Stomach (tissue), 9 donors: ENCODE data around the gene SORCS2. TPM values are rescaled to one million over a fixed set of nuclear protein-coding genes. Genes with fewer than 3 reads are reported as not detected.

Experiments
- DNase-seq, 2 donors: peaks; one replicate each; pipeline versions ENCODE4 v3.0.0 to v3.0.0-alpha.2; 2013 to 2019
- H3K27ac ChIP-seq, 5 donors: fragments of 200-600 bp in 4 of 5; sonication (generic) in 4 of 5; one replicate each; pipeline ENCODE4 v1.5.1; 2013 to 2019; ENCODE audit warnings: mild to moderate bottlenecking in 1 of 5, moderate library complexity in 1 of 5
- H3K27me3 ChIP-seq, 3 donors: fragments of 200-600 bp; sonication (generic); one replicate each; pipeline ENCODE4 v1.5.1; 2017 to 2019; ENCODE audit warnings: mixed run types in 1 of 3
- H3K36me3 ChIP-seq, 4 donors: fragments of 200-600 bp; sonication (generic); 1 replicate in 3 of 4; 2 replicates in 1 of 4; pipeline ENCODE4 v1.5.1; 2016 to 2019
- H3K4me1 ChIP-seq, 4 donors: fragments of 200-600 bp; sonication (generic); one replicate each; pipeline ENCODE4 v1.5.1; 2016 to 2019
- H3K4me3 ChIP-seq, 4 donors: fragments of 200-600 bp; sonication (generic) in 3 of 4; one replicate each; pipeline ENCODE4 v1.5.1; 2016 to 2019; ENCODE audit warnings: mild to moderate bottlenecking in 1 of 4
- H3K9me3 ChIP-seq, 4 donors: fragments of 200-600 bp; sonication (generic); one replicate each; pipeline ENCODE4 v1.5.1; 2016 to 2019
- EP300 ChIP-seq: sonication (generic); formaldehyde crosslinking; IDR thresholded peaks from one replicate; pipeline ENCODE4 v1.6.1; 2017; ENCODE audit warnings: antibody characterized with exemption
- POLR2A ChIP-seq, 4 donors: fragments of 450-650 bp; IDR thresholded peaks; one replicate each; pipeline ENCODE4 v1.6.1; 2016; ENCODE audit warnings: antibody characterized with exemption in 4 of 4, control low read depth in 2 of 4, mild to moderate bottlenecking in 1 of 4, moderate library complexity in 1 of 4
- POLR2AphosphoS5 ChIP-seq, 3 donors: sonication (generic); formaldehyde crosslinking; IDR thresholded peaks; one replicate each; pipeline ENCODE4 v1.6.1; 2016; ENCODE audit warnings: antibody characterized with exemption in 3 of 3
- WGBS, 5 donors: extraction: QIAGEN DNeasy Blood & Tissue Kit in 3 of 5; methylation state at CpG; one replicate each; pipeline versions ENCODE4 v1.1.5 to v1.1.7; 2013 to 2018; 5-methylcytosine and 5-hydroxymethylcytosine counted together
- intact Hi-C: fragments of 100-400 bp; cut with DNase I; formaldehyde crosslinking; loops from one replicate; pipeline ENCODE4 v1.15.1; 2023; ENCODE audit warnings: low total_unique reads
- polyA plus RNA-seq, 3 donors: library from polyadenylated mRNA; stranded (reverse); fragments of 200-250 nt; gene quantifications; one replicate each; pipeline ENCODE4 v1.2.3, GENCODE V29; 2013
- total RNA-seq, 5 donors: library from RNA; depleted of rRNA; stranded (reverse); fragments of >200 nt; gene quantifications; one replicate each; pipeline versions ENCODE4 v1.1.0 to v1.2.3, GENCODE V29; 2014 to 2016
- TF ChIP-seq, protein P1 (sequence below), 7 experiments: fragments of 450-650 bp in 4 of 7; fragments of 200-600 bp in 3 of 7; sonication (generic) in 3 of 7; IDR thresholded peaks; one replicate each; pipeline ENCODE4 v1.5.1; 2016 to 2019; ENCODE audit warnings: antibody characterized with exemption in 7 of 7, control low read depth in 2 of 7, mild to moderate bottlenecking in 1 of 7
- donor health status: healthy with polysubstance abuse.
- donor health status: Bipolar disorder and iron deficiency.
- donor health status: healthy.

The SORCS2 gene
- total and polyA plus RNA-seq, 8 donors = under 0.01 to 13.0 (median 0.50) TPM; not detected in 1

DNA sequence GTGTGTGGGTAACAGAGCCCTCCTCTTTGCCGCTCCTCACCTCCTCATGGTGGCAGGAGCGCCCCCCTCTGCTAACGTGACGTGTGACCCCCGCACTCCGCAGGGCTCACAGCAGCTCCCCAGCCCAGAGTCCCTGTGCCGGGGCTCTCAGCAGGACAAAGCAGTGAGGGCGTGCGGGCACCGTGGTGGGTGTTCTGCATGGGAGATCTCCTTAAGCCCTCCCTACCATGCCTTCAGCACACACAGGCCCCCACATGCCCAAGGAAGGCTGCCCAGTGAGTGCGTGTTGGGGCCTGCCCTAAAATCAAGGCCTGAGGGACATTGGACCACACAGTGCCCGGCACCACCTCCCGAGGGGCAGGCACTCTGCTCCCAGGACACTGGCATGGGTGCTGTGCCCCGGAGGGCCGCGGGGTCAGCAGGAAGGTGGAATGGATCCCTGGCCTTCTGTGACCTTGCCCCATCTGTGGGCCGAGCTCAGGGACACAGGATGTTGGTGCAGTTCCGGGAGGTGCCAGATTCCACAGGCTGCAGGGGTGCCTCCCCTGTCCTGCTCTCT, 232.3 kb downstream of the SORCS2 start:
- peak in 1 of 2 donors; percentile 19 for DNase-seq
- intact Hi-C loops = no loop called here
- Histone ChIP-seq H3K4me1 (no peaks in the 10 kb centered on the region), H3K27ac (no peak overlapping the region), H3K9me3 (no peaks in the 10 kb centered on the region), H3K27me3 (no peaks in the 10 kb centered on the region), H3K36me3 (no peaks in the 10 kb centered on the region), H3K4me3 (no peak overlapping the region)
- WGBS, 5 donors = 77 to 99% (median 86%) methylated on average over 10 to 18 of the region's 18 CpGs
- TF ChIP-seq POLR2A (IDR thresholded peaks at IDR 0.05) (no peak), EP300 (no peak)

DNA sequence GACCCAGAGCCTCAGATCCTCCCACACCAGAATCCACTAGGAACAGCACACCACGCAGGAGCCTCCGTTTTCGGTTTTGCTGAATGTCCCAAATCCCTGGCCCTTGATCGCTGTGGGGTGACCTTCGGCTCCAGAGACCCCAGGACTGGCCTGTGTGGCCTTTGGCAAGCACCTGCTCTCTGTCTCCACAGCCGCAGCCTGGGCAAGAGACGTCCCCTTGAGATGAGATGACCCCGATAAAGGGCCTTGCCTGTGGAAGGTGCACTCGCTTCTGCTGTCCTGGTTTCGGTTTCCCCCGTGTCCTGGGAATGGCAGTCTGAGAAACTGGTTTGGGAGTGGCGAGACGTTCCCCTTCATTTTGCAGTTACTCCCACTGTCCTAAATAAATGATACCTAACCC, 232.8 kb downstream of the SORCS2 start:
- DNase-seq = peak in 1 of 2 donors; percentile 22
- 86 to 92% (median 87%) methylated on average over 13 of the region's 13 CpGs for WGBS, 5 donors
- no peak for TF ChIP-seq POLR2A (IDR thresholded peaks at IDR 0.05)
- TF ChIP-seq EP300 = no peak
- no peak for TF ChIP-seq POLR2AphosphoS5 (IDR thresholded peaks at IDR 0.05)
- TF ChIP-seq, protein P1, sequence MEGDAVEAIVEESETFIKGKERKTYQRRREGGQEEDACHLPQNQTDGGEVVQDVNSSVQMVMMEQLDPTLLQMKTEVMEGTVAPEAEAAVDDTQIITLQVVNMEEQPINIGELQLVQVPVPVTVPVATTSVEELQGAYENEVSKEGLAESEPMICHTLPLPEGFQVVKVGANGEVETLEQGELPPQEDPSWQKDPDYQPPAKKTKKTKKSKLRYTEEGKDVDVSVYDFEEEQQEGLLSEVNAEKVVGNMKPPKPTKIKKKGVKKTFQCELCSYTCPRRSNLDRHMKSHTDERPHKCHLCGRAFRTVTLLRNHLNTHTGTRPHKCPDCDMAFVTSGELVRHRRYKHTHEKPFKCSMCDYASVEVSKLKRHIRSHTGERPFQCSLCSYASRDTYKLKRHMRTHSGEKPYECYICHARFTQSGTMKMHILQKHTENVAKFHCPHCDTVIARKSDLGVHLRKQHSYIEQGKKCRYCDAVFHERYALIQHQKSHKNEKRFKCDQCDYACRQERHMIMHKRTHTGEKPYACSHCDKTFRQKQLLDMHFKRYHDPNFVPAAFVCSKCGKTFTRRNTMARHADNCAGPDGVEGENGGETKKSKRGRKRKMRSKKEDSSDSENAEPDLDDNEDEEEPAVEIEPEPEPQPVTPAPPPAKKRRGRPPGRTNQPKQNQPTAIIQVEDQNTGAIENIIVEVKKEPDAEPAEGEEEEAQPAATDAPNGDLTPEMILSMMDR (IDR thresholded peaks at IDR 0.05) = no peak

DNA sequence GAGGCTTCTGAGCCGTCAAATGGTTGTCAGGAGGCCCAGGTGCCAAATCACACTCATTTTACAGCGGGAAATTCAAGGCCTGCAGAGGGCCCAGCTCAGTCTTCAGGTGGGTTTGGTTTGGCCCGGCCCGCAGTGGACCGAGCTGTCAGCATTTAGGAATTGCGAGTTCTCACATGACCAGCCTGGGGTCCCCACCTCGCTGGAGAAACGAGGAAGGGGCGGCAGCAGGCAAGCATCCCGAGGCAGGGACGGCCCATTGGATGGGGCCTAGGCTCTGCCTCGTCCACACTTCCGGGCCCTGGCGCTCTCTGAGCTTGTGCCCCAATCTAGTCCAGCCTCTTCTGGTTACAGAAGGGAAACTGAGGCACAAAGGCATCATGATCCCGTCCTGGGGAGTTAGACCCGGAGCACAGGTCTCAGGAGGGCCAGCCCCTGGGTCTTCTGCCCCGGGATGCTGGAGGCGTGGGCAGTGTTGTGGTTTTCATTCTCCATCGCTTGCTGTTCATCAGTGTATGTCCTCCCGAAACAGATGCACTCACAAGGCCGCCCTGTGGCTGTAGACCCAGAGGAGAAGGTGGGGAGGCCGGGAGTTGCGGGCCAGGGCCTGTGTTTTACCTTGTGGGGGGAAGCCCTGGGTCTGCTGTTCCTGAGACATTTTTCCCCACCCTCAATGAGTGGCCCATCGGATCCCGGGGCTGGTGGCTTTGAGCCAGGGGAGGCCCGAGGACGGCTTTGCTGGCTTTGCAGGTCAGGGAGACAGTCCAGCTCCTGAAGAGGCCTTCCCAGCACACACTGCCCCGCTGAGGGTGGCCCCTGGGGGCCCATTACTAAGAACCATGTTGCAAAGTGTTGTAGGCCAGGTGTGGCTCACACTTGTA, 233.5 kb downstream of the SORCS2 start:
- peak in 1 of 2 donors; percentile 23 for DNase-seq
- intact Hi-C loops = no loop called here
- 82 to 88% (median 87%) methylated on average over 23 to 28 of the region's 28 CpGs for WGBS, 5 donors

More for the DNA sequence above, 232.8 kb downstream of the SORCS2 start:
- Histone ChIP-seq H3K27ac (no peak overlapping the region), H3K27me3 (no peaks in the 10 kb centered on the region), H3K4me3 (no peak overlapping the region), H3K9me3 (no peaks in the 10 kb centered on the region), H3K4me1 (no peaks in the 10 kb centered on the region), H3K36me3 (no peaks in the 10 kb centered on the region)
- intact Hi-C loops = no loop called here

DNA sequence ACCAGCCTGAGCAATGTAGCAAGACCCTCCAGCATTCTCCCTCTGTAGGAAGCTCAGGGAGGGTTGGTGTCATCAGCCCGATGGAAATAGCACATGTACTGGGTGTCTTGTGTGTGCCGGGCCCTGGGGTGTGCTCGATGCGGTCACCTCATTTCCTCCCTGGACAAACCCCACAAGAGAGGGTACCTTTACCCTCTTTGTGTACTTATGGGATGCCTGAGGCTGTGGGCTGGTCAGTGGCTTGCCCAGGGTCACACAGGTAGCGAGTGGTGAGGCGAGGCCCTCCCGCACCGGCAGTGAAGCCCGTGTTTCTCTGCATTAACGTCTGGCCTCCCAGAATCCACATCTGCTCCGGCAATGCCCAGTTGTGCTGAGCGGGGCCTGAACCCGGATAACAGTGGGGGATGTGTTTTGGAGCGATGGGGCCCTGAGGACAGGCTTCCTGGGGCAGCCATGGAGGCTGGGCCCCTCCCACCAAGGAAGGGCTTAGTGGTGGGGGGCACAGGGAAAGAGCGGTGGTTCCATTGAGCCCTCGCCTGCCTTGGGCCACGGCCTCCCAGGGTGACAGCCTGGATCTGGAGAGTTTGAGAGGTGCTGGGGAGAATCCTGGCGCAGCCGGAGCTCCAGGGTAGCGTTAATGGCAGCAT, 234.3 kb downstream of the SORCS2 start:
- peak in 1 of 2 donors; percentile 22 for DNase-seq
- TF ChIP-seq, protein P1 (IDR thresholded peaks at IDR 0.05) = no peak
- TF ChIP-seq POLR2A (IDR thresholded peaks at IDR 0.05) (no peak), POLR2AphosphoS5 (IDR thresholded peaks at IDR 0.05) (no peak), EP300 (no peak)
- Histone ChIP-seq H3K4me1 (no peaks in the 10 kb centered on the region), H3K27ac (no peak overlapping the region), H3K4me3 (no peak overlapping the region), H3K36me3 (no peaks in the 10 kb centered on the region), H3K9me3 (no peaks in the 10 kb centered on the region), H3K27me3 (peaks cover 0 to 9% (median 0%) of the 10 kb centered on the region in 3 donors)
- 83 to 95% (median 90%) methylated on average over 14 to 20 of the region's 20 CpGs for WGBS, 5 donors
- intact Hi-C loops = no loop called here

More for the DNA sequence above, 233.5 kb downstream of the SORCS2 start:
- Histone ChIP-seq H3K27ac (no peak overlapping the region), H3K36me3 (no peaks in the 10 kb centered on the region), H3K4me1 (no peaks in the 10 kb centered on the region), H3K9me3 (no peaks in the 10 kb centered on the region), H3K4me3 (no peak overlapping the region), H3K27me3 (peaks cover 0 to under 1% (median 0%) of the 10 kb centered on the region in 3 donors)
- TF ChIP-seq, protein P1 (IDR thresholded peaks at IDR 0.05) = no peak
- TF ChIP-seq EP300 (no peak), POLR2A (IDR thresholded peaks at IDR 0.05) (no peak), POLR2AphosphoS5 (IDR thresholded peaks at IDR 0.05) (no peak)
